ENCODE results near the gene CMSS1. TPM values are rescaled to one million over a fixed set of nuclear protein-coding genes. Genes with fewer than 3 reads are reported as not detected.

The CMSS1 gene
- total and polyA plus RNA-seq, 2 donors: 14.7 to 25.0 TPM

- no peak overlapping the region for H3K27ac ChIP-seq (ENCODE audit: low read depth)
- DNase-seq (ENCODE audit: extremely low spot score): no peak
- H3K4me1 ChIP-seq (ENCODE audit: insufficient read depth): no peaks in the 10 kb centered on the region
- H3K36me3 ChIP-seq (ENCODE audit: insufficient read depth): no peaks in the 10 kb centered on the region
- WGBS: 75% methylated on average over 2 of the region's 2 CpGs
- no peak overlapping the region for H3K4me3 ChIP-seq (ENCODE audit: low read depth, low read length)
Observed at GRCh38 chr3:99967796-99968195, 150.1 kb downstream of the CMSS1 start.

DNA sequence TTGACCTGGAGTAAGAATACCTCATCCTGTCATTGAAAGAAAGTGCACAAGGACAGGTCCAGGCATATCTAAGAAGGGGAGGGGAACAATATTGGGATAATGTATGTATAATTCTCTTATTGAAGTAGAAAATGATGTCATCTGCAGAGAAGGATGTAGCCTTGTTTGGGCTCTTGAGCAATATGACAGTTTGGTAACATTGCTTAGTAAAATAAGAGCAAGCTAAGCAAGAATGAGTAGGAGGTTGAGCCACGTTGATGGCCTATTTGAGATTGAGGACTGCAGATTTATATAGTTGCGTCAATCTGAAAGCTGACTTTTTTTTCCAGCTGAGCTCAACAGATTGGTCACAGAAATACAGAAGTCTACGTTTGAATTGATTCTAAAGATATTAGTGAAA lies 151.5 kb downstream of the CMSS1 start:
- Histone ChIP-seq H3K4me3 (ENCODE audit: low read depth, low read length) (no peak overlapping the region), H3K36me3 (ENCODE audit: insufficient read depth) (no peaks in the 10 kb centered on the region), H3K27ac (ENCODE audit: low read depth) (no peak overlapping the region), H3K4me1 (ENCODE audit: insufficient read depth) (no peaks in the 10 kb centered on the region)
- WGBS: 85% methylated on average over 3 of the region's 3 CpGs
- no peak for DNase-seq (ENCODE audit: extremely low spot score)

DNA sequence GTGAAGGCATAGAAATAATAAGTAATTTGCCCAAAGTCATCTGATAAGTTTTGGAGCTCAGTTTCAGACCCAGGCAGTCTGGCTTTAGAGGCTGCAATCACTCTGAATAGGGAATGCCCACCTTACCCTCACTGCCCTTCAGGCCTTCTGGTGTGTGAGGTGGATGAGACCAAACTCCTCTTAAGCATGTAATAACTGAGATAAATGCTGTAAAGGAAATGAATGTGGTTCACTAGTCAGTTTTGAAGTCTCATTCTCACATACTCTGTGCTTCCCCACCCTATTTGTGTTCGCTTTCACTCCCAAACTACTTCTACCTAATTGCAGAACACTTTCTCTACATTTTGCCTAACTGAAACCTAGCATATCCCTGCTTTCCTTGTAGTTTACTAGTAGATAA lies 152.5 kb downstream of the CMSS1 start:
- no peaks in the 10 kb centered on the region for H3K36me3 ChIP-seq (ENCODE audit: insufficient read depth)
- no peak overlapping the region for H3K4me3 ChIP-seq (ENCODE audit: low read depth, low read length)
- 95% methylated on average over 1 of the region's 1 CpG for WGBS
- no peak for DNase-seq (ENCODE audit: extremely low spot score)
- H3K4me1 ChIP-seq (ENCODE audit: insufficient read depth): no peaks in the 10 kb centered on the region
- no peak overlapping the region for H3K27ac ChIP-seq (ENCODE audit: low read depth)

DNA sequence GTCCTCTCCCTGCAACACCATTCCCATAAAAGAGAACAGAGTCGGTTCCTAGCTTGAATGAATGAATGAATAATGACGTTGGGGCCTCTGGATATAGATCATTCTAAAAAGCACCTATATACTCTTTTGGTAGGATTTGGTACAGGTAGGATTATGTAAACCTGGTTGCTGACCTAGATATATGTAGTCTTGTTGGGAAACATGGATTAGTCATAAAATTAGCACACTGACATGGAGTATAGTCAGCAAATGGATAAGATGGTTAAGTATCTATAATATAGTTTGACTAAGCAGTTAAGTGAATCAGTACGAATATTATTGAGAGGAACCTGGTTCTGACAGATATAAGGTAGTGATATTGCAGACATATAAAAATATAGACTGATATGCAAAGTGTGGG lies 154.1 kb downstream of the CMSS1 start:
- Histone ChIP-seq H3K4me1 (ENCODE audit: insufficient read depth) (no peaks in the 10 kb centered on the region), H3K4me3 (ENCODE audit: low read depth, low read length) (no peak overlapping the region), H3K27ac (ENCODE audit: low read depth) (no peak overlapping the region), H3K36me3 (ENCODE audit: insufficient read depth) (no peaks in the 10 kb centered on the region)
- no peak for DNase-seq (ENCODE audit: extremely low spot score)
- 95% methylated on average over 3 of the region's 3 CpGs for WGBS

DNA sequence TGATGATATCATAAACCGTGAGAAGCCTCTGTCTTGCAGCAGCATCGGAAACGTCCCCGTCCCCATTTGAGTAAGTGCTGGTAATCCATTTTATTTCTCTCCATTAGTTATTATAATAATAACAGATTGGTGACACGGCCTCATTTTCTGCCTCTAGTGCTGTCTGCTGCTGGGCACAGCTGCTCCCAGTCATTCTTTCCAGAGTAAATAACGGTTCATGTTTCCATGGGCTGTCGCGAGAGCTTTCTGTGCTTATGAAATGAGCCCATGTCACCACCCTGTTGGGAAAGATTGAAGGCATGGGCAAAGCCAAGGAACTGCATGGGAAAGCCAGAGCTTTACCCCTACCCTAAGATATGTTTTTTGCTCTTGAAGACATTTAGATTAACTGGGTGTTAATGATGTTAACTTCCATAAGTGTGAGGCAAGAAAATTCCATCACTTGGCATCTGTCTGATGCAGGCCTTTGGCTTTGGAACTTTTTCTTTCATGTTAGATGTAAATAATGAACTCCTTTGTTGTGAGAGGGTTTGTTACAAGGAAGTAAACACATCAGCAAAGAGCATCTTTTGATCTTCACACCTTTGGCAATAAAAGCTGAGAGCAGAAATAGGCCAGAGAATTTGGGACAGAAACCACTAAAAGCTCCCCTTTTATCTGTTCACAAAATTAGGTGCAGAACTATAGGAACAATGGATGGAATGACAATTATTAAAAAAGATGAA lies 154.9 kb downstream of the CMSS1 start:
- DNase-seq (ENCODE audit: extremely low spot score): no peak
- no peaks in the 10 kb centered on the region for H3K4me1 ChIP-seq (ENCODE audit: insufficient read depth)
- no peaks in the 10 kb centered on the region for H3K36me3 ChIP-seq (ENCODE audit: insufficient read depth)
- no peak overlapping the region for H3K4me3 ChIP-seq (ENCODE audit: low read depth, low read length)
- no peak overlapping the region for H3K27ac ChIP-seq (ENCODE audit: low read depth)
- WGBS: 73% methylated on average over 8 of the region's 8 CpGs

DNA sequence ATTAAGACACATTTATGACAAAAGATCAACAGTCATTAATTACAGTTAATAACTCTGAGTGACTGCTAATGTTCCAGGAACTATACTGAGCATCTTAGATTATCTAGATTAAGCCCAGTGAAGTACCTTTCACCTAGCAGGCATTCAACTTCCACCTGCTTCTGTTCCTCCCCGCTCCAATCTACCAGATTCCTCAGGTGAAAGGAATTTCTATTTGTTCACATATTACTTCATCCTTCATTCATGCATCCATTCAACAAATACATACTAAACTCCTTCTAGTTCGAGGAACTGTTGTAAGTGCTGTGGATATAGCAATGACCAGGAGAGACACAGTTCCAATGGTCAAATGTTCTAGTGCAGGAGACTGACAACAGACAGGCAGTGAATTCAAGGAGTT lies 157.3 kb downstream of the CMSS1 start:
- Histone ChIP-seq H3K4me3 (ENCODE audit: low read depth, low read length) (no peak overlapping the region), H3K4me1 (ENCODE audit: insufficient read depth) (no peaks in the 10 kb centered on the region), H3K36me3 (ENCODE audit: insufficient read depth) (no peaks in the 10 kb centered on the region), H3K27ac (ENCODE audit: low read depth) (no peak overlapping the region)
- DNase-seq (ENCODE audit: extremely low spot score): no peak
- 89% methylated on average over 2 of the region's 2 CpGs for WGBS

GRCh38 chr3:99976584-99976983 lies 158.9 kb downstream of the CMSS1 start:
- Histone ChIP-seq H3K4me1 (ENCODE audit: insufficient read depth) (no peaks in the 10 kb centered on the region), H3K27ac (ENCODE audit: low read depth) (no peak overlapping the region), H3K4me3 (ENCODE audit: low read depth, low read length) (no peak overlapping the region), H3K36me3 (ENCODE audit: insufficient read depth) (no peaks in the 10 kb centered on the region)
- DNase-seq (ENCODE audit: extremely low spot score): no peak

- H3K36me3 ChIP-seq (ENCODE audit: insufficient read depth): no peaks in the 10 kb centered on the region
- WGBS: 100% methylated on average over 1 of the region's 1 CpG
- H3K27ac ChIP-seq (ENCODE audit: low read depth): no peak overlapping the region
- DNase-seq (ENCODE audit: extremely low spot score): no peak
- H3K4me1 ChIP-seq (ENCODE audit: insufficient read depth): no peaks in the 10 kb centered on the region
- no peak overlapping the region for H3K4me3 ChIP-seq (ENCODE audit: low read depth, low read length)
Observed at GRCh38 chr3:99978221-99978620, 160.6 kb downstream of the CMSS1 start.

GRCh38 chr3:99980606-99981005 lies 162.9 kb downstream of the CMSS1 start:
- H3K36me3 ChIP-seq (ENCODE audit: insufficient read depth): no peaks in the 10 kb centered on the region
- no peak overlapping the region for H3K27ac ChIP-seq (ENCODE audit: low read depth)
- no peaks in the 10 kb centered on the region for H3K4me1 ChIP-seq (ENCODE audit: insufficient read depth)
- 92% methylated on average over 3 of the region's 3 CpGs for WGBS
- DNase-seq (ENCODE audit: extremely low spot score): no peak
- H3K4me3 ChIP-seq (ENCODE audit: low read depth, low read length): no peak overlapping the region

DNA sequence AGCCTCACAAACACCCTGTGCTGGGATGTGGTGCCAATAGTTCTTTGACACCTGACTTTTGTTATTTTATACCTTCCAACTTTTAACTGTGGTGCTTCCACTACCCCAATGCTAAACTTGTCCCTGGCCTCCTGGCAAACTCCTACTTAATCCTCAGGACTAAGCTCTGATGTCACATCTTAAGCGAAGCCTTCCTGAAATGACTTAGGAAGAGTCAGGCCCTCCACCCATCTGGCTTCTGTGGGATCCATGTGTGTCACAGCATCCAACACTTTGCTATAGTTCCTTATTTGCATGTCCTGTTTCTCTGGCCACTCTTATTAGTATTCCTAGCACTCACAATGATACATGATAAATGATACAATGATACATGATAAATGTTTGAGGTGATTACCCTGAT lies 163.5 kb downstream of the CMSS1 start:
- no peaks in the 10 kb centered on the region for H3K4me1 ChIP-seq (ENCODE audit: insufficient read depth)
- H3K36me3 ChIP-seq (ENCODE audit: insufficient read depth): no peaks in the 10 kb centered on the region
- H3K27ac ChIP-seq (ENCODE audit: low read depth): no peak overlapping the region
- no peak overlapping the region for H3K4me3 ChIP-seq (ENCODE audit: low read depth, low read length)
- WGBS: 95% methylated on average over 1 of the region's 1 CpG
- no peak for DNase-seq (ENCODE audit: extremely low spot score)

DNA sequence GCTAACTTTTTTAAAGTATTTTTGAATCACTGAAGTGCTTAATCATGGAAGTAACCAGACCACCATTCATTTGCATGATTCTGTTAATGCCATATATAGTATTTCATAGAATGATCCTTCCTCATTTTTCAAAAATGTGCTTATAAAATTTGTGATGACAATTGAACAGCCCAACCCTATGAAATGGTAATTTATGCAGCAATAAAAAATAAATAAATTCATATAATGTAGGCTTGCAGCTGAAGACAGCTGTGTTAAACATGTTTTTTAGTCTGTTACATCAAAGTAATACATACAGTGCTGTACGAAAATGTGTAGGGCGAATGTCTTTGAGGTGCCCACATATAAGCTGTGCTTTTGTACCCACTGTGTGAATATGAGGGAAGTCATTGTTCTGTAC lies 165.0 kb downstream of the CMSS1 start:
- no peak overlapping the region for H3K4me3 ChIP-seq (ENCODE audit: low read depth, low read length)
- H3K36me3 ChIP-seq (ENCODE audit: insufficient read depth): no peaks in the 10 kb centered on the region
- no peaks in the 10 kb centered on the region for H3K4me1 ChIP-seq (ENCODE audit: insufficient read depth)
- H3K27ac ChIP-seq (ENCODE audit: low read depth): no peak overlapping the region
- DNase-seq (ENCODE audit: extremely low spot score): no peak
- WGBS: 93% methylated on average over 2 of the region's 2 CpGs

DNA sequence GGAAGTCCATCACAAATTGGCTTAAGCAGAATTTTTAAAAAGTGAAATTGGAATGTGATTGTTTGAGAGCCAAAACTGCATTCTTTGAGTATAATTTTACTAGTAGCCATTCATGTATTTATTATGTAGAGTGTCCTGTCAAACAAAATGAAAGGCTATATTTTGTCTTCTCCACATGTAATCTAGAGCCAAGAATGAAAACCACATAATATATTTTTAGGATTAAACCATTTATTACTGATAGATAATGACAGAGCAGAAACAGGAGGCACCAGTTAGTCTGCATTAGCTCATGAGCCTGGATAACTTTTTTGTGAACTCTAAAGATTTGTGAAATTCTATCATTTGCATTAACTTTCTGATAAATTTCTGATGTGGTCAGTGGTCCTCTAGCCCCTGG lies 166.5 kb downstream of the CMSS1 start:
- H3K36me3 ChIP-seq (ENCODE audit: insufficient read depth): no peaks in the 10 kb centered on the region
- H3K4me1 ChIP-seq (ENCODE audit: insufficient read depth): no peaks in the 10 kb centered on the region
- no peak for DNase-seq (ENCODE audit: extremely low spot score)
- no peak overlapping the region for H3K27ac ChIP-seq (ENCODE audit: low read depth)
- no peak overlapping the region for H3K4me3 ChIP-seq (ENCODE audit: low read depth, low read length)

DNA sequence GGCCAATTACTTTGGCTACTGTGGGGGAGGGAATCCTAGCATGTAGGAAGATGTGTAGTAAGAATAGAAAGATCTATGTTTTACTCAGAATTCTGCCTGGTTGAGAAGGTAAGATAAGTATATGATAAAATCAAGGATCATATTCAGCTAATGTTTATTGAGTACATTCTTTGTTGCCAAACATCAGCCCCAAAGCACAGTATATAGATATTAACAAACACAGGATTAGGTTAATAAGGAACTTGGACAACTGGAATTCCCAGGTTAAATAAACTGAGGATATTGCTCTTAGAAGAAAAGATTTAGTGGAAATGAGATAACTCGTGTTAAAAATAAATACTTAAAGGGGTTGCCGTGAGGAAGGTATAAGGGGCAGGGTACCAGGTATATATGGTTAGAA lies 167.0 kb downstream of the CMSS1 start:
- 56% methylated on average over 2 of the region's 2 CpGs for WGBS
- no peak overlapping the region for H3K27ac ChIP-seq (ENCODE audit: low read depth)
- no peak for DNase-seq (ENCODE audit: extremely low spot score)
- H3K4me1 ChIP-seq (ENCODE audit: insufficient read depth): no peaks in the 10 kb centered on the region
- H3K4me3 ChIP-seq (ENCODE audit: low read depth, low read length): no peak overlapping the region
- no peaks in the 10 kb centered on the region for H3K36me3 ChIP-seq (ENCODE audit: insufficient read depth)

- no peak for DNase-seq (ENCODE audit: extremely low spot score)
- Histone ChIP-seq H3K4me3 (ENCODE audit: low read depth, low read length) (no peak overlapping the region), H3K36me3 (ENCODE audit: insufficient read depth) (no peaks in the 10 kb centered on the region), H3K27ac (ENCODE audit: low read depth) (no peak overlapping the region), H3K4me1 (ENCODE audit: insufficient read depth) (no peaks in the 10 kb centered on the region)
- WGBS: 96% methylated on average over 1 of the region's 1 CpG
Observed at GRCh38 chr3:99990179-99990578, 172.5 kb downstream of the CMSS1 start.

DNA sequence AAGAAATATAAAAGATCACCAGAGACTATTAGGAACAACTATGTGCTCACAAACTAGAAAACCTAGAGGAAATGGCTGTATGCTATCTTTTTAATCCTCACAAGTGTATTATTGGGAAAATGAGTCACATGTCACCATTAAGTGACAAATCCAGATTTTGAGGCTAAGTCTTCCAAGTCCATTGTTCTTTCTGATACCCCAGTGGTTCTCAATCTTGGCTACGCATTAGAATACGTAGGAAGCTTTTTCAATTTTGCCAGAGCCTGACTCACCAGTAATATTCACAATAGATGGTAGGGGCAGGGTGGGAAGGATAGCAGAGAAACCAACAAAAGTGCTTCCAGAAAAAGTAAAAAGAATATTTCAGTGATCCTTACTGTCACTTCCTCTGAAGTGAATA lies 179.6 kb downstream of the CMSS1 start:
- Histone ChIP-seq H3K36me3 (ENCODE audit: insufficient read depth) (no peaks in the 10 kb centered on the region), H3K4me1 (ENCODE audit: insufficient read depth) (no peaks in the 10 kb centered on the region), H3K4me3 (ENCODE audit: low read depth, low read length) (no peak overlapping the region), H3K27ac (ENCODE audit: low read depth) (no peak overlapping the region)
- 84% methylated on average over 2 of the region's 2 CpGs for WGBS
- DNase-seq (ENCODE audit: extremely low spot score): no peak

Measured in urinary bladder (tissue), 4 donors.